ENCODE results near the gene ZNF423.

The ZNF423 gene

DNA sequence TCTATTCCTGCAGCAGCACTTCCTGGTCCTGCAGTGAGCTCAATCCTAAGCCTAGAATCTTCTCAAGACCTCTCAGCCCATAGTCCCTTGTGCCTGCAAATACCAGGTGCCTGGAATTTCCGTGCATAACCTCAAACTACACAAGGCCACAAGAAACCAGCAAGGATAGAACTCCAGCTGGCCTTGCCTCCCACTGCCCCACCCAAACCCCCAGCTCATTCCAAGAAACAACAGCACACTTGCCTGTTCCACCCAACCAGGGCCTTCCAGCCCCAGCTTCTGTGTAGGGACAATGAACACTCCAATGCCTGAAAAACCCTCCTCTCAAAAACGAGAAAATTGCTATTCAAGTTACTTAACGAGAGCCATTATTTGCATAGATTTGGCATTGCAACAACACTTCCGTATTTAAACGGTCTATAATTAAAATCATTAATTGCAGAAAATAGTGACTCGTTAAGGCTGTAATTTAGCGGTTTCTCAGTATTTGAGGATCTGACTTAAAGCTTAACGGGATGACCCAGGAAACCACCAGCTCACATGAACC lies 335.3 kb downstream of the ZNF423 start:
- TF ChIP-seq, protein P1, sequence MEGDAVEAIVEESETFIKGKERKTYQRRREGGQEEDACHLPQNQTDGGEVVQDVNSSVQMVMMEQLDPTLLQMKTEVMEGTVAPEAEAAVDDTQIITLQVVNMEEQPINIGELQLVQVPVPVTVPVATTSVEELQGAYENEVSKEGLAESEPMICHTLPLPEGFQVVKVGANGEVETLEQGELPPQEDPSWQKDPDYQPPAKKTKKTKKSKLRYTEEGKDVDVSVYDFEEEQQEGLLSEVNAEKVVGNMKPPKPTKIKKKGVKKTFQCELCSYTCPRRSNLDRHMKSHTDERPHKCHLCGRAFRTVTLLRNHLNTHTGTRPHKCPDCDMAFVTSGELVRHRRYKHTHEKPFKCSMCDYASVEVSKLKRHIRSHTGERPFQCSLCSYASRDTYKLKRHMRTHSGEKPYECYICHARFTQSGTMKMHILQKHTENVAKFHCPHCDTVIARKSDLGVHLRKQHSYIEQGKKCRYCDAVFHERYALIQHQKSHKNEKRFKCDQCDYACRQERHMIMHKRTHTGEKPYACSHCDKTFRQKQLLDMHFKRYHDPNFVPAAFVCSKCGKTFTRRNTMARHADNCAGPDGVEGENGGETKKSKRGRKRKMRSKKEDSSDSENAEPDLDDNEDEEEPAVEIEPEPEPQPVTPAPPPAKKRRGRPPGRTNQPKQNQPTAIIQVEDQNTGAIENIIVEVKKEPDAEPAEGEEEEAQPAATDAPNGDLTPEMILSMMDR (IDR thresholded peaks at IDR 0.05; ENCODE audit: low read length) = no peak
- TF ChIP-seq EZH2phosphoT487 (IDR thresholded peaks at IDR 0.05; ENCODE audit: low read length) (no peak), EZH2 (optimal IDR thresholded peaks at IDR 0.05; ENCODE audit: low read depth, low read length) (no peak)
- no peak overlapping the region for H3K4me3 ChIP-seq (ENCODE audit: low read length)
- H4K20me1 ChIP-seq (ENCODE audit: insufficient read depth, low read length) = no peaks in the 10 kb centered on the region
- H3K27ac ChIP-seq (ENCODE audit: low read length) = no peak overlapping the region
- no peaks in the 10 kb centered on the region for H3K9me2 ChIP-seq (replicated peaks; ENCODE audit: insufficient read depth, low read length)
- H2AFZ ChIP-seq (ENCODE audit: low read length) = no peak overlapping the region
- H3K79me2 ChIP-seq (ENCODE audit: low read length) = no peaks in the 10 kb centered on the region
- no peaks in the 10 kb centered on the region for H3K36me3 ChIP-seq (replicated peaks; ENCODE audit: insufficient read depth, low read length)
- H3K9me3 ChIP-seq (replicated peaks; ENCODE audit: insufficient read depth, low read length) = no peaks in the 10 kb centered on the region
- no peaks in the 10 kb centered on the region for H3K27me3 ChIP-seq (replicated peaks; ENCODE audit: insufficient read depth, low read length)
- H3F3A ChIP-seq (ENCODE audit: insufficient read depth, low read length) = no peaks in the 10 kb centered on the region
- no peaks in the 10 kb centered on the region for H3K4me1 ChIP-seq (ENCODE audit: low read length)
- no peak overlapping the region for H3K9ac ChIP-seq (ENCODE audit: low read length)
- DNase-seq = no peak
- H3K4me2 ChIP-seq (ENCODE audit: low read depth, low read length) = no peak overlapping the region

DNA sequence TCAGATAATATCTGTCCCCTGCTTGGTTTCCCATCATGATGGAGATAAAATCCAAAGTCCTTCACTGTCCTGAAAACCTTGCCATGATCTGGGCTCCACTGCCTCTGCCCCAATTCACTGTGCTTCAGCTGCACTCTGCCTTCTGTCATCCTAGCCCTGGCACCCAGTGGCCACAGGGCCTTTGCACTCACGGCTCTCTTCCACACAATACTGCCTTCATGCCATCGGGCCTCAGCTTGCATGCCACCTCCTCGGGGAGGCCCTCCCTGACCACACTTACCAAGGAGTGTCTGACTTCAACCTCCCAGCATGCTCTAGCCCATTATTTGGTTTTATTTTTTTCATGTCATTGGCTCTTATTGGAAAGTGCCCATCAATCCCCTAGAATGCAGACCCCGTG lies 336.2 kb downstream of the ZNF423 start:
- no peak for TF ChIP-seq EZH2 (optimal IDR thresholded peaks at IDR 0.05; ENCODE audit: low read depth, low read length)
- TF ChIP-seq EZH2phosphoT487 (IDR thresholded peaks at IDR 0.05; ENCODE audit: low read length) = no peak
- TF ChIP-seq, protein P1 (IDR thresholded peaks at IDR 0.05; ENCODE audit: low read length) = no peak
- no peaks in the 10 kb centered on the region for H3K9me3 ChIP-seq (replicated peaks; ENCODE audit: insufficient read depth, low read length)

DNA sequence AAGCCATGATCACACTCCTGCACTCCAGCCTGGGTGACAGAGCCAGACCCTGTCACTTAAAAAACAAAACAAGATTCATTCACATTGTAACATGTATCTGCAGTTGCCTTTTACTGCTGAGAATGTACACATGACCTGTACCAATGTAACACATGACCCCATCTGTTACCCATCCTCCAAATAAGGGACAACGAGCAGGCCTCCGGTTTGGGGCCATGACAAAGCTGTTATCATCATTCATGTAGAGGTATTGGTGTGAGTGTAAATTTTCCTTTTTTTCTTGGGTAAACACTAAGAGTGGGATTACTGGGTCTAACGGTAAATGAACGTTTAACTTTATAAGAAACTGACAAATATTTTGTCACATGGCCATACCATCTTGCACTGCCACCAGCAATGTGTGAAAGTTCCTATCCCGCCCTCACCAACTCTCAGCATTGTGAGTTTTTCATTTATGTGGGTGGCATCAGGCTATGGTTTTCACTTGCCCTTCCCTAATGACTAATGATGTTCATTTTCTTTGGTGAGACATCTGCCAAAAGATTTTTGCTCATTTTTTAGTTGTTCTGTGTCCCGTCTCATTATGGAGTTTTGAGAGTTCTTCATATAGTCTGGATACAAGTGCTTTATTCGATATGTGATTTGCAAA lies 336.8 kb downstream of the ZNF423 start:
- H3K79me2 ChIP-seq (ENCODE audit: low read length) = no peaks in the 10 kb centered on the region
- H3K36me3 ChIP-seq (replicated peaks; ENCODE audit: insufficient read depth, low read length) = no peaks in the 10 kb centered on the region
- TF ChIP-seq EZH2phosphoT487 (IDR thresholded peaks at IDR 0.05; ENCODE audit: low read length) = no peak
- no peak for TF ChIP-seq EZH2 (optimal IDR thresholded peaks at IDR 0.05; ENCODE audit: low read depth, low read length)
- TF ChIP-seq, protein P1 (IDR thresholded peaks at IDR 0.05; ENCODE audit: low read length) = no peak

More for the DNA sequence above, 336.2 kb downstream of the ZNF423 start:
- Histone ChIP-seq H3K27me3 (replicated peaks; ENCODE audit: insufficient read depth, low read length) (no peaks in the 10 kb centered on the region), H4K20me1 (ENCODE audit: insufficient read depth, low read length) (no peaks in the 10 kb centered on the region), H3K79me2 (ENCODE audit: low read length) (no peaks in the 10 kb centered on the region), H3K27ac (ENCODE audit: low read length) (no peak overlapping the region), H3K4me1 (ENCODE audit: low read length) (no peaks in the 10 kb centered on the region), H2AFZ (ENCODE audit: low read length) (no peak overlapping the region), H3K36me3 (replicated peaks; ENCODE audit: insufficient read depth, low read length) (no peaks in the 10 kb centered on the region), H3F3A (ENCODE audit: insufficient read depth, low read length) (no peaks in the 10 kb centered on the region), H3K9me2 (replicated peaks; ENCODE audit: insufficient read depth, low read length) (no peaks in the 10 kb centered on the region), H3K4me3 (ENCODE audit: low read length) (no peak overlapping the region), H3K4me2 (ENCODE audit: low read depth, low read length) (no peak overlapping the region), H3K9ac (ENCODE audit: low read length) (no peak overlapping the region)
- no peak for DNase-seq

More for the DNA sequence above, 336.8 kb downstream of the ZNF423 start:
- Histone ChIP-seq H3K9me3 (replicated peaks; ENCODE audit: insufficient read depth, low read length) (no peaks in the 10 kb centered on the region), H3K4me3 (ENCODE audit: low read length) (no peak overlapping the region), H3F3A (ENCODE audit: insufficient read depth, low read length) (no peaks in the 10 kb centered on the region), H3K4me1 (ENCODE audit: low read length) (no peaks in the 10 kb centered on the region), H3K27me3 (replicated peaks; ENCODE audit: insufficient read depth, low read length) (no peaks in the 10 kb centered on the region), H3K27ac (ENCODE audit: low read length) (no peak overlapping the region), H3K9ac (ENCODE audit: low read length) (no peak overlapping the region), H2AFZ (ENCODE audit: low read length) (no peak overlapping the region), H3K9me2 (replicated peaks; ENCODE audit: insufficient read depth, low read length) (no peaks in the 10 kb centered on the region), H3K4me2 (ENCODE audit: low read depth, low read length) (no peak overlapping the region), H4K20me1 (ENCODE audit: insufficient read depth, low read length) (no peaks in the 10 kb centered on the region)
- no peak for DNase-seq

Measured in MM.1S (cell line).